BJ (cell line): ENCODE results near the gene SHB. TPM values are rescaled to one million over a fixed set of nuclear protein-coding genes. Genes with fewer than 3 reads are reported as not detected.

Experiments used
- CTCF ChIA-PET: fragments of 350-600 bp; formaldehyde crosslinking; extraction: SDS; loops from one replicate; lab custom pipeline; 2021; ENCODE audit warnings: antibody characterized with exemption, inconsistent platforms; lab: Yijun Ruan, JAX
- POLR2A ChIA-PET: fragments of 300-600 bp; sonication (Branson Sonifier 250); formaldehyde crosslinking; extraction: SDS; loops from one replicate; lab custom pipeline; 2021; ENCODE audit warnings: antibody characterized with exemption; lab: Charles Lee
- DNase-seq: peaks from one replicate; pipeline ENCODE4 v3.0.0-alpha.2; 2011; ENCODE audit warnings: low read depth
- H3K27me3 ChIP-seq: 2 replicates; pipeline ENCODE4 v1.6.0; 2011; ENCODE audit warnings: low read length; ENCODE audit not compliant: control insufficient read depth, insufficient read depth
- H3K36me3 ChIP-seq: 2 replicates; pipeline ENCODE4 v1.5.1; 2011; ENCODE audit warnings: low read length; ENCODE audit not compliant: control insufficient read depth, insufficient read depth
- H3K4me3 ChIP-seq: 2 replicates; pipeline ENCODE4 v1.5.1; 2011; ENCODE audit warnings: low read depth, mild to moderate bottlenecking, control low read depth, low read length
- CTCF ChIP-seq: IDR thresholded peaks from 2 replicates; pipeline ENCODE4 v1.5.1; 2011; ENCODE audit warnings: low read depth, mild to moderate bottlenecking, control low read depth, inconsistent platforms, low read length, moderate library complexity; ENCODE audit not compliant: insufficient read depth
- polyA plus RNA-seq: library from polyadenylated mRNA; depleted of rRNA; stranded (reverse); fragments of >200 nt; gene quantifications from 2 replicates; pipeline ENCODE4 v1.2.3, GENCODE V29; 2011

The SHB gene
- polyA plus RNA-seq, 1 experiment, result 18.6 TPM

DNA sequence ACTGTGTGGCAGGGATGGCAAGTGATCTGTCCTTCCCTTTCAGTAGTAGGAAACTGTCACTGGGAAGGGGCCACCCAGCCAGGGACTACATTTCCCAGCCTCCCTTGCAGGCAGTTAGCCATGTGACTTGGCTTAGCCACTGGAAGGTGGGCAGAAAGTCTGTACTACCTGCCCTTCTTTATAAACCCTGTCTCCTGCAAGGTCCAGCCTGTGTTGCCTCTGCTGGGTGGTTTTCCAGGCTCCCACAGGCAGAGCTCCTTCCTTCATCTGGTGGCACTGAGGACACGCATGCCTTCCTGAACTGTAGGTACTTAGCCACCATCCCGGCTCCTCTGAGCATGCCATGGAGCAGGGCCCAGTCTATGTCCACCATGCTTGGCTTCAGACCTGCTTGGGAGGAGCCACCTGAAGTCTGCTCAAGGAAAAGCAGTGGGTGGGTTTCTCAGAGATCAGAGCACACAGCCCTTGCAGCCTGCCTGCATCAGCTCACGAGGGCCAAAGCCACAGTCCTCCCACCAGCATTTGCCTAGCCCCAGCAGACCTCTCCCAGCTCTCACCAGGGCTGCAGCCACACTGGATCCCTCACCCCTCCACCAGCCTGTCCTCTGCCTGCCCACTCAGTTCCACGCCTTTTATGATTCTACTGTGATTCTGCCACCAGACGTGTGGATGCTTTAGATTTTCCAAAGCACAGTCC is 148.4 kb downstream of the SHB start:
- POLR2A ChIA-PET, result no interaction called here
- Histone ChIP-seq H3K27me3 (no peaks in the 10 kb centered on the region), H3K4me3 (no peak overlapping the region), H3K36me3 (peaks cover 14% of the 10 kb centered on the region)
- CTCF ChIA-PET, result interaction anchor here (0.5 to 1.3 kb wide), 3 partner anchors 9 to 240 kb away, joined by 3 to 5 read pairs (median 4); no protein-coding TSS in a partner anchor
- TF ChIP-seq CTCF, result no peak
- no peak for DNase-seq

DNA sequence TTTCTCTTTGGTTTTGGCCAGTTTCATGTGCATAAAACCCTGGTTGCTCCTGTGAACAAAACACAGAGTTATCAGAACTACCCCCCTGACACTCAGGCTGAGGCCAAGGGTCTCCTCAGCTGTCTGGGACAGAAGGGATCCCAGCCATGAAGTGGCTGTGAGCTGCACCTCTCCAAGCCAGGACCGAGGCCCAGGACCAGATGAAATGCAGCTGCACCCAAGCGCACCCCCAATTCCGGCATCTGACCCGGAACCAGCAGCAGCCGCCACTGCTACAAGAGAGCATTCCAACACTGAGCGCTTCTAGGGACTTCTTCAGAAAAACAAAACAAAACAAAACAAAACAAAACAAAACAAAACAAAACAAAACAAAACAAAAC is 149.1 kb downstream of the SHB start:
- ChIA-PET CTCF (interaction anchor here (0.5 to 0.6 kb wide), 2 partner anchors 9 to 95 kb away, joined by 3 to 4 read pairs; no protein-coding TSS in a partner anchor), POLR2A (no interaction called here)
- no peak for TF ChIP-seq CTCF
- Histone ChIP-seq H3K36me3 (peaks cover 14% of the 10 kb centered on the region), H3K4me3 (no peak overlapping the region), H3K27me3 (no peaks in the 10 kb centered on the region)
- no peak for DNase-seq

- no peak for DNase-seq
- ChIA-PET POLR2A (no interaction called here), CTCF (interaction anchor here (0.6 to 1.0 kb wide), 2 partner anchors 10 to 242 kb away, joined by 3 read pairs; no protein-coding TSS in a partner anchor)
- TF ChIP-seq CTCF, result no peak
- peaks cover 14% of the 10 kb centered on the region for H3K36me3 ChIP-seq
- no peaks in the 10 kb centered on the region for H3K27me3 ChIP-seq
- H3K4me3 ChIP-seq, result no peak overlapping the region
Measured at GRCh38 chr9:37919246-37919955, 149.6 kb downstream of the SHB start.

DNA sequence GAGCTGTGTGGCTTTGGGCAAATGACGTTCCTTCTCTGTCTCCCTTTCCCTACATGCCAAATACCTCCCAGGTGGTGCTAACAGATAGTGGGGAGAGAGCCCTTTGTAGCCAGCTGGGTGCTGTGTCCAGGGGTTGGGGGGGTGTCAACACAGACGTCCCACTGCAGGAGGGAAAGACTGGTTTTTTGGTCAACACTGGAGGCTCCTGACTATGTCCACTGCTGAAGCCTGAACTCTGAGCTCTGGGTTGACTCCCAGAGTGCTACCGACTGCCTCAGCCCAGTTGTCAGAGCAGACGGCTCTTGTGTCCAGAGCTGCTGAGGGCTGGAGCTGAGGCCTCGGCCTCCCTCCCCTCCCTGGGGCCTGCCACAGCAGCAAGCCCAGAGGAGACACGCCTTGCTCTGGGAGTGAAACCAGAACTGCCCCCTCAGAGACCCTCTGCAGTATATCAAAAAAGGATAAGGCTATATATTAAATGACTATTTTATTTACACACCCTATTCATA is 150.3 kb downstream of the SHB start:
- POLR2A ChIA-PET, result no interaction called here
- TF ChIP-seq CTCF, result no peak
- Histone ChIP-seq H3K27me3 (no peaks in the 10 kb centered on the region), H3K36me3 (peaks cover 14% of the 10 kb centered on the region), H3K4me3 (no peak overlapping the region)
- no peak for DNase-seq
- CTCF ChIA-PET, result interaction anchor here (1.0 to 1.2 kb wide), 2 partner anchors 150 to 242 kb away, joined by 3 to 5 read pairs; partner anchors contain the start of gene SHB
